Endothelial cell (in vitro differentiated cells): Measurements from ENCODE around the gene POR. TPM values are rescaled to one million over a fixed set of nuclear protein-coding genes. Genes with fewer than 3 reads are reported as not detected.

Experiments used
- DNase-seq: peaks from one replicate; pipeline ENCODE4 v3.0.0; 2021; ENCODE audit warnings: low spot score
- H3K27ac Mint-ChIP-seq: one replicate; pipeline ENCODE4 v1.8.0; 2021; ENCODE audit warnings: mixed read lengths, inconsistent platforms; ENCODE audit not compliant: unreplicated experiment
- H3K27me3 Mint-ChIP-seq: one replicate; pipeline ENCODE4 v1.8.0; 2021; ENCODE audit warnings: mild to moderate bottlenecking, moderate library complexity, mixed read lengths, inconsistent platforms; ENCODE audit not compliant: unreplicated experiment
- H3K36me3 Mint-ChIP-seq: one replicate; pipeline ENCODE4 v1.8.0; 2021; ENCODE audit warnings: mild to moderate bottlenecking, low read depth, mixed read lengths, inconsistent platforms; ENCODE audit not compliant: unreplicated experiment
- H3K4me1 Mint-ChIP-seq: one replicate; pipeline ENCODE4 v1.8.0; 2021; ENCODE audit warnings: mild to moderate bottlenecking, mixed read lengths, inconsistent platforms; ENCODE audit not compliant: unreplicated experiment
- H3K4me3 Mint-ChIP-seq: one replicate; pipeline ENCODE4 v1.8.0; 2021; ENCODE audit warnings: mild to moderate bottlenecking, mixed read lengths, inconsistent platforms; ENCODE audit not compliant: unreplicated experiment
- H3K9me3 Mint-ChIP-seq: one replicate; pipeline ENCODE4 v1.8.0; 2021; ENCODE audit warnings: mixed read lengths, inconsistent platforms; ENCODE audit not compliant: unreplicated experiment
- CTCF ChIP-seq: fragments of 200-600 bp; sonication (generic); IDR thresholded peaks from one replicate; pipeline ENCODE4 v1.5.0; 2021; ENCODE audit warnings: antibody characterized with exemption; ENCODE audit not compliant: unreplicated experiment
- total RNA-seq: library from RNA; stranded (reverse); fragmentation: NEBNext Ultra II Directional; extraction: Animal tissue kit (Norgen Biotek cat#: 25700); gene quantifications from one replicate; pipeline ENCODE4 v1.2.1, GENCODE V29; 2021; ENCODE audit not compliant: unreplicated experiment

The POR gene
- total RNA-seq, 1 donor from 2014 or later: 70.8 TPM

GRCh38 chr7:75962607-75963380 lies 47.8 kb downstream of the POR start:
- no peak overlapping the region for H3K4me3 Mint-ChIP-seq
- H3K4me1 Mint-ChIP-seq: peaks cover 14% of the 10 kb centered on the region
- peaks cover 13% of the 10 kb centered on the region for H3K36me3 Mint-ChIP-seq
- H3K27me3 Mint-ChIP-seq: peaks cover 6% of the 10 kb centered on the region
- DNase-seq: no peak
- H3K27ac Mint-ChIP-seq: peak overlapping the region; percentile 7
- H3K9me3 Mint-ChIP-seq: no peaks in the 10 kb centered on the region
- TF ChIP-seq CTCF: no peak

- TF ChIP-seq CTCF: no peak
- peaks cover 6% of the 10 kb centered on the region for H3K27me3 Mint-ChIP-seq
- peaks cover 14% of the 10 kb centered on the region for H3K4me1 Mint-ChIP-seq
- peaks cover 13% of the 10 kb centered on the region for H3K36me3 Mint-ChIP-seq
- H3K27ac Mint-ChIP-seq: no peak overlapping the region
- no peak overlapping the region for H3K4me3 Mint-ChIP-seq
- no peak for DNase-seq
- H3K9me3 Mint-ChIP-seq: no peaks in the 10 kb centered on the region
Observed at GRCh38 chr7:75963381-75963995, 48.5 kb downstream of the POR start.

GRCh38 chr7:75965617-75966016 lies 50.7 kb downstream of the POR start:
- no peak overlapping the region for H3K27ac Mint-ChIP-seq
- H3K36me3 Mint-ChIP-seq: peaks cover 9% of the 10 kb centered on the region
- H3K9me3 Mint-ChIP-seq: no peaks in the 10 kb centered on the region
- no peak for TF ChIP-seq CTCF
- H3K4me1 Mint-ChIP-seq: peaks cover 14% of the 10 kb centered on the region
- H3K27me3 Mint-ChIP-seq: peaks cover 6% of the 10 kb centered on the region
- no peak overlapping the region for H3K4me3 Mint-ChIP-seq
- no peak for DNase-seq

- no peaks in the 10 kb centered on the region for H3K9me3 Mint-ChIP-seq
- H3K4me3 Mint-ChIP-seq: no peak overlapping the region
- H3K36me3 Mint-ChIP-seq: peaks cover 9% of the 10 kb centered on the region
- H3K27me3 Mint-ChIP-seq: peaks cover 6% of the 10 kb centered on the region
- no peak for TF ChIP-seq CTCF
- H3K4me1 Mint-ChIP-seq: peaks cover 18% of the 10 kb centered on the region
- no peak for DNase-seq
- peak overlapping the region; percentile 96 for H3K27ac Mint-ChIP-seq
Observed at GRCh38 chr7:75966190-75966961, 51.4 kb downstream of the POR start.
